ENCODE results near the gene TTLL6.
"Not testable (repeated sequence)": the region's sequence is repeated elsewhere in the genome, so short reads cannot be mapped to it uniquely, and the experiment has no call there.

The TTLL6 gene

GRCh38 chr17:48725288-48726064 is 91.6 kb downstream of the TTLL6 start:
- in situ Hi-C loops (cut with HindIII; ENCODE audit: low sequenced_read_pairs): no loop called here

- in situ Hi-C loops (cut with HindIII; ENCODE audit: low sequenced_read_pairs): no loop called here
Measured at GRCh38 chr17:48725004-48725287, 92.1 kb downstream of the TTLL6 start.

- in situ Hi-C loops (cut with HindIII; ENCODE audit: low sequenced_read_pairs): no loop called here
Measured at GRCh38 chr17:48724251-48725003, 92.6 kb downstream of the TTLL6 start.

GRCh38 chr17:48723423-48724250 is 93.4 kb downstream of the TTLL6 start:
- in situ Hi-C loops (cut with HindIII; ENCODE audit: low sequenced_read_pairs): no loop called here

GRCh38 chr17:48722915-48723422 is 94.1 kb downstream of the TTLL6 start, which contains the start of gene PRAC2:
TSS of gene PRAC2 (plus strand) at chr17:48723185. CDS start at chr17:48724411, 1,226 bp downstream.
- in situ Hi-C loops (cut with HindIII; ENCODE audit: low sequenced_read_pairs): no loop called here

- in situ Hi-C loops (cut with HindIII; ENCODE audit: low sequenced_read_pairs): no loop called here
Measured at GRCh38 chr17:48722201-48722907, 94.7 kb downstream of the TTLL6 start, which contains the start of gene PRAC1. TSS of gene PRAC1 (minus strand) at chr17:48722518. CDS start at chr17:48722392, 126 bp downstream.

GRCh38 chr17:48721009-48721402 is 96.0 kb downstream of the TTLL6 start:
- in situ Hi-C loops (cut with HindIII; ENCODE audit: low sequenced_read_pairs): no loop called here

- in situ Hi-C loops (cut with HindIII; ENCODE audit: low sequenced_read_pairs): no loop called here
Measured at GRCh38 chr17:48720266-48721008, 96.6 kb downstream of the TTLL6 start.

- in situ Hi-C loops (cut with HindIII; ENCODE audit: low sequenced_read_pairs): no loop called here
Measured at GRCh38 chr17:48719642-48720265, 97.3 kb downstream of the TTLL6 start.

- in situ Hi-C loops (cut with HindIII; ENCODE audit: low sequenced_read_pairs): no loop called here
Measured at GRCh38 chr17:48718761-48719641, 98.0 kb downstream of the TTLL6 start.

- in situ Hi-C loops (cut with HindIII; ENCODE audit: low sequenced_read_pairs): no loop called here
Measured at GRCh38 chr17:48718227-48718760, 98.7 kb downstream of the TTLL6 start.

- in situ Hi-C loops (cut with HindIII; ENCODE audit: low sequenced_read_pairs): no loop called here
Measured at GRCh38 chr17:48717367-48718226, 99.4 kb downstream of the TTLL6 start.

- in situ Hi-C loops (cut with HindIII; ENCODE audit: low sequenced_read_pairs): not testable (repeated sequence)
Measured at GRCh38 chr17:48716549-48716948, 100.5 kb downstream of the TTLL6 start.

GRCh38 chr17:48715496-48716399 is 101.3 kb downstream of the TTLL6 start:
- in situ Hi-C loops (cut with HindIII; ENCODE audit: low sequenced_read_pairs): no loop called here

Measured in DLD1 (cell line).